SH-SY5Y (cell line): ENCODE data around the gene BIRC2.

Experiments used
- GATA2 ChIP-seq: IDR thresholded peaks from 2 replicates; pipeline ENCODE4 v1.6.1; 2011; ENCODE audit warnings: mild to moderate bottlenecking, low read depth, low read length
- GATA3 ChIP-seq: IDR thresholded peaks from 2 replicates; pipeline ENCODE4 v1.6.1; 2011; ENCODE audit warnings: low read depth, mild to moderate bottlenecking, low read length, moderate library complexity

Gene BIRC2

GRCh38 chr11:102346748-102347461 is at the start of gene BIRC2:
TSS of gene BIRC2 (plus strand) at chr11:102347214. CDS start at chr11:102349855, 2,641 bp downstream.
- TF ChIP-seq GATA3 (no peak), GATA2 (0 out of 2 replicates have a peak, but pooled peaks have one; percentile 6)

- TF ChIP-seq GATA3: no peak
- no peak for TF ChIP-seq GATA2
Measured at GRCh38 chr11:102302241-102302640, 44.8 kb upstream of the BIRC2 start.

- no peak for TF ChIP-seq GATA2
- no peak for TF ChIP-seq GATA3
Measured at GRCh38 chr11:102304686-102305085, 42.3 kb upstream of the BIRC2 start.

GRCh38 chr11:102305352-102306047 is 41.5 kb upstream of the BIRC2 start:
- no peak for TF ChIP-seq GATA2

- no peak for TF ChIP-seq GATA3
- TF ChIP-seq GATA2: no peak
Measured at GRCh38 chr11:102306048-102306597, 40.9 kb upstream of the BIRC2 start.

DNA sequence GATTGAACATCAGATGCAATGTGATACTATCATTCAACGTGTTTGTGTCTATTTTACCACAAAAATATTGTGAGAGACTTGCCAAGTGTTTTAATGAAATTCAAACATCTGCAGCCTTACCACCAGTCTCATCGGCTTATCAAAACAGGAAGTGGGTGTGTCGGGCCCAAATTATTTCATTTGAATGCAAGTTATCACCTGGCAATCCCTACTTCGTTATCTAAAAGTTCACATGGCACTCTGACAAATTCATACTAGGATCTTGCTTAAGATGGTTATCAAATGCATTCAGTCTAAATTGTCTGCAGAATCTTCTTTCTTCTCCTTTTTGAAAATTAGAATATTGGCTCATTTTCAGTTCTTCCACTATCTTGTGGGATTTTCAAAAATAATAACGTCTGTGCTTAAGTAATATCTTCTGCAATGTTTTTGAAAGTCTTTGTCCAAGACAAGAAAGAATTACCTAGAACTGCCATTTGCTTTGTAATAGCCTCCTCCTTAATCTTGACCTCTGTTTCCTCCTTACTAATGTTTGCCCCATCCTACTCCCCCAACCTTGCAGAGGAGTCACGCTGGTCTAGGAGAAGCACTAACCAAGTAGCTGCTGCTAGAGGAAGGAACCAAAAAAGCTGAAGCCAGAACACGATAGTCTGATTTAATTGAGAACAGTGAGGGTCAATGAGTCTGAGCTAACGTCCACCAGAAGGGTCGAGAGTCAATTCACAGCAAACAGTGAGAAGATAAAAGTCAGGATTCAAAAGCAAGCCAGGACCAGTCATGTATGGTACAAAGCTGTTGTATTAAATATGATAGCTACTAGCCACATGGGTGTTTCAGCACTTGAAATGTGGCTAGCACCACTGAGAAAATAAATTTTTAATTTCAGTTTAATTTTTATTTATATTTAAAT is 39.9 kb upstream of the BIRC2 start:
- TF ChIP-seq GATA2 (peak; percentile 35; the same call in 1 of the 2 replicates), GATA3 (no peak)

GRCh38 chr11:102307727-102308038 is 39.3 kb upstream of the BIRC2 start:
- TF ChIP-seq GATA2 (no peak), GATA3 (no peak)

DNA sequence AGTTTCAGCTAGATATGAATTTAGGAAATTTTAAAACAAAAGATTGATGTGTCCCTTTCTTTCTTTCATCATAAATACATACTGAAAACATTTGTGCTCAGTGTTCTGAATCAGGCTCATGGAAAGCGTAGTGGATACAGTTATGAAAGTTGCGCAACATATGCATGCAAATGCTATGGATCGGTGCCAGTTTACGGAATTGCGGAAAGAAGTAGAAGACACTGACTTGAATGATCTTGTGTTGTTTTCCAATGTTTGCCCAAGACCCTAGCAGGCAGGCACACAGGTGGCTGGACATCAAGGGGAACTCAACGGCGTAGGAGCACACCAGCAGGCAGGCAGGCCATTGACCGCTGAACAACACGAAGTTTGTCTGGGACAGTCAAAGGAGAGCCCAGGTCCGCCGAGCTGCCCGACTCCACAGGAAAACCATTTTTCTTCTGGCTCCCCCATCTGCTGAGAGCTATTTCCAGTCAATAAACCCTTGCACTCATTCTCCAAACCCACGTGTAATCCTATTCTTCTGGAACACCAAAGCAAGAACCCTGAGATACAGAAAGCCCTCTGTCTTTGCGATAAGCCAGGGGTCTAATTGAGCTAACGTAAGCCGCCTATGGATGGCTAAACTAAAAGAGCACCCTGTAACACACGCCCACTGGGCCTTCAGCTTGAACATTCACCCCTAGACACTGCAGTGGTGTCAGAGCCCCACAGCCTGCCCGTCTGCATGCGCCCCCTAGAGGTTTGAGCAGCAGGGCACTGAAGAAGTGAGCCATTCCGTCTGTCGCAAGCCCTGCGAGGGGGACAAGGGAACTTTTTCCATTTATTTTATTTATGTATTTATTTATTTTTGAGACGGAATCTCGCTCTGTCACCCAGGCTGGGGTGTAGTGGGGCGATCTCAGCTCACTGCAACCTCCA is 37.1 kb upstream of the BIRC2 start:
- no peak for TF ChIP-seq GATA3
- no peak for TF ChIP-seq GATA2

DNA sequence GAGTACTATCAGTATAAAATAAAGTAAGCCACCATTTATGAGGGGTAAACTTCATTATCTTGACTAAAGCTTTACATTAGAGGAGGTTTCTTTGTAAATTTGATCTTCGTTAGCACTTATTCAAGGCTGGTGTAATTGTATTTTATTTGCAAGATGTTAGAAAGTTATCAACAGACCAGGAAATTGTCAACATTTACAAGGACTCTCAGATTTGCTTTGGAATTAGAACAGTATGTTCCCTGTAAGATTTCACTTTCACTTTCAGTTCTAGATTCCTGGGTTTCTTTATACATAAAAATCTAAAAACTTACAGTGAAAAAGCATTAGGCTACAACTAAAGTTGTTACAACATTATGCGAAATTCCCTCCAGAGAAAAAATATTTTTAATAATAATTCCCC is 34.3 kb upstream of the BIRC2 start:
- TF ChIP-seq GATA3 (no peak), GATA2 (no peak)

GRCh38 chr11:102313238-102313940 is 33.6 kb upstream of the BIRC2 start:
- TF ChIP-seq GATA2 (no peak), GATA3 (no peak)

DNA sequence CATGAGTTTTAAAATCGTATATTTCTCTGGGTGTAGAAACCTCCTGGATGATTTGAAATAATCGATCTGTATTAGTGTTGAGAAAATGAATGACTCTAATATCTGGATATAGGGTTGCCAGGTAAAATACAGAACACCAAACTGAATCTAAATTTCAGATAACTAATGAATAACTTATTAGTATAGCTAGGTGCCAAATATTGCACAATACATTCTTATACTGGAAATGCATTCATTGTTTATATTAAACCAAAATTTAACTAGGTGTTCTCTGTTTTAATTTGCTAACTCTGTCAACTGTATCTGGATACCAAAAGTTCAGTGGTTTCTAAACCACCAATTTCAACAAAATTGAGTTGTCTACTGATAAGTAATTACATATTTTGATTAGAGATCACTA is 32.2 kb upstream of the BIRC2 start:
- no peak for TF ChIP-seq GATA2
- TF ChIP-seq GATA3: no peak

- peak; percentile 19; the same call in 1 of the 2 replicates for TF ChIP-seq GATA3
- TF ChIP-seq GATA2: peak; percentile 78
Measured at GRCh38 chr11:102316346-102316904, 30.6 kb upstream of the BIRC2 start.
